GM21737 (cell line): ENCODE measurements around the gene PNPLA3.

Experiments used
- ATAC-seq: cut with Tn5 transposase; IDR thresholded peaks from one replicate; pipeline ENCODE4 v1.9.1; 2021; ENCODE audit warnings: mild to moderate bottlenecking, moderate library complexity; ENCODE audit not compliant: unreplicated experiment

Gene PNPLA3, protein sequence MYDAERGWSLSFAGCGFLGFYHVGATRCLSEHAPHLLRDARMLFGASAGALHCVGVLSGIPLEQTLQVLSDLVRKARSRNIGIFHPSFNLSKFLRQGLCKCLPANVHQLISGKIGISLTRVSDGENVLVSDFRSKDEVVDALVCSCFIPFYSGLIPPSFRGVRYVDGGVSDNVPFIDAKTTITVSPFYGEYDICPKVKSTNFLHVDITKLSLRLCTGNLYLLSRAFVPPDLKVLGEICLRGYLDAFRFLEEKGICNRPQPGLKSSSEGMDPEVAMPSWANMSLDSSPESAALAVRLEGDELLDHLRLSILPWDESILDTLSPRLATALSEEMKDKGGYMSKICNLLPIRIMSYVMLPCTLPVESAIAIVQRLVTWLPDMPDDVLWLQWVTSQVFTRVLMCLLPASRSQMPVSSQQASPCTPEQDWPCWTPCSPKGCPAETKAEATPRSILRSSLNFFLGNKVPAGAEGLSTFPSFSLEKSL

DNA sequence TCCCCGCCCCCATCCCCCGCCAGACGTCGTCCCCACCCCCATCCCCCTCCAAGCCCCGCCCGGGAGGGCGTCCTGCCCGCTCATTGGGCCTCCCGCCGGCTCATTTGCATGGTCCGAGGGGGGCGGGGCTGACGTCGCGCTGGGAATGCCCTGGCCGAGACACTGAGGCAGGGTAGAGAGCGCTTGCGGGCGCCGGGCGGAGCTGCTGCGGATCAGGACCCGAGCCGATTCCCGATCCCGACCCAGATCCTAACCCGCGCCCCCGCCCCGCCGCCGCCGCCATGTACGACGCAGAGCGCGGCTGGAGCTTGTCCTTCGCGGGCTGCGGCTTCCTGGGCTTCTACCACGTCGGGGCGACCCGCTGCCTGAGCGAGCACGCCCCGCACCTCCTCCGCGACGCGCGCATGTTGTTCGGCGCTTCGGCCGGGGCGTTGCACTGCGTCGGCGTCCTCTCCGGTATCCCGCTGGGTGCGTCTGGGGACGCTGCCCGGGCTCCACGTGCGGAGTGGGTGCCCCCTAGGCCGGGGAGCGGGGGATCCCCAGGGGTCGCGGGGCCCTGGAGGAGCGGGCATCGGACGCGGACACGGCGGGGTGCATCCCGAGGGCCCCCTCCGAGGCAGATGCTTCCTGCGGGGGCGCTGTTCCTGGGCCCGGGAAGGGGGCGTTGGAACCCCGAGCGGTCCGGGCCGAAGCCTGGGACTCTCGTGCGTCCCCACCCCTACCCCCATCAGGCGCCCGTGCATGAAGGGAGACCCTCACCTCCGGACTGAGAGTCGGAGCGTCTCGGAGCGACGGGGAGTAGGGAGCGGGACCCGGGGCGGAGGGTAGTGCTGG, at the start of gene PNPLA3:
PNPLA3 (plus strand) TSS at position 175 of the 834 bp plus-strand sequence; CDS start at position 282, 107 bp downstream.
- ATAC-seq = no peak

DNA sequence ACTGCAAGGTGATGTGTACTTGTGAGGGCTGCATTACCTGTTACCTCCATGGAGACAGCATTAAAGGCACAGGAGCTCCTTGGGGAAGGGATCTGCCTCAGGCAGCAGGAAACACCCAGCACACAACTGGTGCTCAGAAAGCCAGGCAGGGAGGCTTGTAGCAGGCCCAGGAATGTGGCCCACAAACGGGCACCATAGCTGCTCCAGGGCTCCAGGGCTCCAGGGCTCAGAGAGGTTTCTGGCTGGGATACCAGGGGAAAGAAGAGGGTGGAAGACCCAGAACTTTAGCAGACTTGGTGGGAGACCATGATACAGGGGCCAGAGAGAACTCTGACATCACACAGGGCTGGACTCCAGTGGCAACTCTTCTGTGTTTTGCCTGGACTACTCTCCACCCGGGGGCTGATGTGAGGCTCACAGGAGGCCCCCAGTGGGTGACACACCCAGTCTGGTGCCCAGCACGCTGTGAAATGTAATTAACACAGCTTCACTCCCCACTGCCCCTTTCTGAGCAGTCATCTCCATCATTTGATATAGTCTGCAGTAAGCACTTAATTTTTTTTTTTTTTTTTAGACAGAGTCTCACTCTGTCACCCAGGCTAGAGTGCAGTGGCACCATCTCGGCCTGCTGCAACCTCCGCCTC, 46.6 kb upstream of the PNPLA3 start:
- no peak for ATAC-seq

DNA sequence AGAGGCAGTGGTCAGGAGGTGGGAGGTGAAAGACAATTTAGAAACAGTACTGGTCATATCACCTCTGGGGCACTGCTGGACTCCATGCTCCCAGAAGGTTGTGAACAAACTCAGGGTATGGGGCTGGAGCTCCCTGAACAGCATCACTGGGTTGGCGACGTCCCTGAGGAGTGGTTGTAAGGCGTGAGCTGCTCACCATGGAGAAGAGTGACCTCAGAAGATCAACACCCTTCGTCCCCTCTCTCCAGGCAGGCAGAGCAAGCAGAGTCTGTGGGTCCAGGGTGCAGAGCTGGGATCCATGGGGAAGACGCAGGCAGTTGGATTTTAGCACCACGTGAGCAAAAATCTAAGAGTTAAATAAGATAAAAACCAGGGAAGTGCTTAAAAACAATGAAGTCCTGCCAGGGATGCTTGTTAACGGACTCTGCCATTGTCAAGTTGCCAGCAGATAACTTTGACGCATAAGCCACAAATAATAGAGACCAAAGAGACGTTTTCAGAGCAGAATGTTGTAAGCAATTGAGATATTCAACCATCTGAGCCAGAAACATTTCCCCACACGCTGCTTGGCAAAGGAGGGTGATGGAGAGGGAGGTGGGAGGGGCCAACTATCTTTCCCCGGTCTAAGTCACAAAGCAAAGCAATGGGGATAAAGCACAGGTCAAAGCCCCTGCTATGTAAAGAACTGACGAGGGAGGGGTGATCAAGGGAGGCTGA, 45.4 kb upstream of the PNPLA3 start:
- no peak for ATAC-seq

- ATAC-seq = no peak
These were observed 44.6 kb upstream of the PNPLA3 start for GRCh38 chr22:43878831-43879550.

DNA sequence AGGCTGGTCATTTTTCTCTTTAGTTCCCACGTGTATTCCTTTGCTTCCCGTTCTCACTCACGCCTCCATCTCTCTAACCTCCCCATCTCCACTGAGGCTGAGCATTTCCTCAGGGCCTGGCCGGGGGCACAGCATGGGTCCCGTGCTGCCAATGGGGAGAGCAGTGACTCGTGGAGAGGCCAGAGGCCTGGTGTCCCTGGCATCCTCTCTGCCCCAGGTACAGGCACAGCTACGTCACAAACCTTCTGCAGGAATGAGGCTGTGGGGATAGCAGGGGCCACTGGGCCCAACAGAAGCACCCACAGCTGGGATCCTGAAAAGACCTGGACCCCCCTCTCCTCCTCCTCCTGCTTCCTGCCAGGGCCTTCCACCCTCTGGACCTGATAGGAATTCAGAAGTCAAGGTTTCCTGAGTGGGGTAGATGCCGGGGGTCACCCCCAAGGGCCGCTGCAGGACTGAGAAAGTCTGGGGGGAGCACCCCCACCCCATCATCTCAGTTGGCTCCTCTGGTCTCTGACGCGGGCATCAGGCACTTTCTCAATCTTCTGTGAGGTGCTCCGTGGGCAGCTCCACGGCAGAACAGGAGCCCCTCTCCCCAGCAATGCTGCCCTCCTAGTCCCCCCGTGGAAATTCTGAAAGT, 43.6 kb upstream of the PNPLA3 start:
- no peak for ATAC-seq

DNA sequence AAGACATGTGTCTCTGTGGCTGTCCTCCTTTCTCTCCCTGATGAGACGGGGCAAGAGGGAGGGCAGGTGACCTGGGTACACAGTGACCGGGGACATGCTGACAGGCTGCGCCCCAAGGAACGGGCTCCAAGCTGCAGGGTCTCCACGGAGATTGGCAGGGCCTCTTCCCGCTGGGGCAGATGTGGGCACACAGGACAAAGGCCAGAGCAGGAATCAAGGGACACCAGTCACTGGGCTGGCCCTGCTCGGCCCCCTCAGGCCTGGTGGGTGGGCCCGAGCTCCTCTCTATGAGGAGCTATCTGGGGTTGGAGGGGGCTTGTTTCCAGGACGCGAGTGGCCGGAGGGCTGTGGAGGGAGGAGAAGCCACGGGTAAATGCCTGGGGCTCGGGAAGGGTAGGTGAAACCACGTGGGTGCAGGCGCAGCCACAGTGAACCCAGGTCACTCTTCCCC, 43.0 kb upstream of the PNPLA3 start:
- ATAC-seq = no peak

DNA sequence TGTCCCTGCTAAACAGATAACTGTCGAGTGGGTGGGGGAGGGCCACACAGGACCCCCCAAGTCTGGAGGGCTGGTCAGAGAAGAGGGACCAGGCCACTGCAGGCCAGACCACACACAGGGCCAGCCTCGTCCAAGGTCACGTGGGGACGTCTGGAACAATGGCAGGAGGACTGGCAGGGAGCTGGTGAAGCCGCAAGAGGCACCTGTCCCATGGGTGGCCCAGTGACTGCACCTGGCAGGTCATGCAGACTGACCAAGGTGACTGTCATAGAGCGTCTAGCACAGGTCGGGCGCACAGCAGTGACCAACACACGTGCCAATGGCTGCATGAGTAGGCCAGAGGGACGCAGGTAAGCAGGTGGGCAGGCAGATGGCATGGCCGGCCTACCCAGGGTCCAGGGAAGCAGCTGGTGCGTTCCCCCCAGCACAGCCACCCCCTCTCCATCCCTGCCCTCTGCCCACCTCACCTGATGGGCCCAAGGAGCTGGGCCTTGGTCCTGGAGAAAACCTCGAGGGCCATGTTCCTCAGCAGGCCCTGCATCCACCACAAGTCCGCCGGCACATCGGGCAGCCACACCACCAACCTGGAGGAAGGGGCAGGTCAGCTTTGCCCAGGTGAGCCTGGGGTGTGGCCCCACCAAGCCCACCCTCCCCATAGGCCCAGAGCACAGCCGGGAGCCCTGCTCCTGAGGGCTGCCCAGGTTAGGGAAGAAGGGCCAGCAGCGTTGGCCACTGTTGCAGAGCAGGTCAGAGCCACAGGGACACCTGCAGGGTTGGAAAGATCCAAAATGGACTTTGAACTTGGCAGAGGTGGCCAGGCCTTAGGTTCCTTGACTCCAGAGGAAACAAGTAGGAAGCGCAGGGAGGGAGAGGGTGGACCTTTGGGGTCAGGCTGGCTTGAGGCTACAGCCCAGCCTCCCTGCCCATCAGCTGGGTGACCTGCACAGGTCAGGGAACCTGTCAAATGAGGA, 42.2 kb upstream of the PNPLA3 start:
- ATAC-seq = no peak

DNA sequence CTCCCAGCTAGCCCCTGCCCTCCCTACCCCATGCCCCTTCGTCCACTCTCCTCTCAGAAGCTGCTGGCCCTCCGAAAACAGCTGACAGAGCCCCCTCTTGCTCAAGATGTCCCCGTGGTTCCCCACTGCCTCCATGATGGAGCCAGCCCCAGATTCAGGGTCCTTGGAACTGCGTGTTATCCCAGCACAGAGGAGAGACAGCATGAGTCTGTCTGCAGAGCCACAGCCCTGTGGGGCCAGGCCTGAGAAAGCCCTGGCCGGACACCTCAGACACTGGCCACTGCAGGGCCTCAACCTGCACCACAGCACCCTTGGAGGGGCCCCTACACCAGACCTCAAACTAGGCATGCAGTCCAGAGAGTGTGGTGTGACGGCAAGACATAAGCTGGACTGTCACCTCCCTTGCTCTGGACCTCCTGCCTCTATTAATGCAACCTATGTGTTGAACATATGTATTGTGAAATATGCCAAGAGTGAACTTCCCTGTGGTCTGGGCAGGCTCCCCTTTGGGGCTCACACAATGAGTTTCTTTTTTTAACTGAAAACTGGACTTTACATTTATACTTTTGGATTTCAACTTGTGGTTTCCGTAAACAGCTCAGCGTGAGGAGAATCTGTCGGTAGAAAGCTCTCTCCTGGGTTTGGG, 41.4 kb upstream of the PNPLA3 start:
- ATAC-seq = no peak

DNA sequence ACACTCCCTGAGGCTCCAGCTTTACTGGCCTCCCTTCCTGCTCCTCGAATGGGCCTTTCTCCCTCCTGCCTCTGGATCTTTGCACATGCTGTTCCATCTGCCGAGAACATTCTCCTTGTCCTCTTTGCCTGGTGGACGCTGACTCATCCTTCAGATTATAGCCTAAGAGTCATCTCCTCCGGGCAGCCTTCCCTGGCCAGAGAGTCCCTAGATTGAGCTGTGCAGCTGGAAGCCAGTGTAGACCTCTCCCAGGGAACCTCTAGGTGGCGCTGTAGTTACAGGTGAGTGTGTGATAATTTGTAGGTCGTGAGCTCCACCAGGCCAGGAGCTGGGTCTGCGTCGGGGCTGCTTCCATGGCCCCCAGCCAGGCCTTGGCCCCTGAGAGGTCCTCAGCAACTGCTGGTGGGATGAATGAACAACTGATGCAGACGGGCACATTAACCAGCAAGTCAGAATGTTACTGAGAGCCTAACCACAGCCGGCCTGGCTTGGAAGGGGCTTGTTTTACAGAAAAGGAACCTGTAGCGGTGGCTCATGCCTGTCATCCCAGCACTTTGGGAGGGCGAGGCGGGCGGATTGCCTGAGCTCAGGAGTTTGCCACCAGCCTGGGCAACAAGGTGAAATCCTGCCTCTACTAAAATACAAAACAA, 40.5 kb upstream of the PNPLA3 start:
- no peak for ATAC-seq

GRCh38 chr22:43883719-43884415, 39.7 kb upstream of the PNPLA3 start:
- no peak for ATAC-seq

DNA sequence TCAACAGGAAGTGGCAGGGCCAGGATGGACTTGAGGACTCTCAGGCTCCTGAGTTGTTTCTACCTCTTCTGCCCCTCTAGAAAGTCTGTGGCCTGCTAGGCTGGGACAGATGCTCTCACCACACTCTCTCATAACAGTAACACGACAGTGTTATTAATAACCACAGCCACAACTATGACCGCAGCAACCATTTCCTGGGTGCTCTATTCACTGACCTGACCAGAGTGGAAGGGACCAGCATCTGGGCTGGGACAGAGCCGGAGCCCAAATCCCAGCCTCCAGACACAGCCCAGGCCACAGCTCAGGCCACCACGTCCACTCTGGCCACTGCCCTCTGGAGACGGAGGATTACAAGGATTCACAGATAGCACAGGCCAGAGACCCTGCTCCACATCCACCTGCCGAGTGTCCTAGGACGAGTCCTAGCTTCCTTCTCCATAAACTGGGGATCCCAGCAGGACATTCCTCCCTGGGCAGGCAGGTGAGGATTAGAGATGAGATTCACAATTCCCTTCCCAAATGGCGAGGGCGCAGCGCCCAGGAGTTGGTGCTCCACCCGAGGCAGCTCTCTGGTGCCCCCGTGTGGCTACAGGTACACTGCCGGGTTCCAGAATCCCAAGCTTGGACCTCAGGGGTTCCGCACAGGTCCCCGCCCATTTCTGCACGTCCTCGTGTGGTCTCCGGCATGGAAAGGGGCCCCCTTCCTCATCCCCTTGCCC, 38.8 kb upstream of the PNPLA3 start:
- no peak for ATAC-seq

DNA sequence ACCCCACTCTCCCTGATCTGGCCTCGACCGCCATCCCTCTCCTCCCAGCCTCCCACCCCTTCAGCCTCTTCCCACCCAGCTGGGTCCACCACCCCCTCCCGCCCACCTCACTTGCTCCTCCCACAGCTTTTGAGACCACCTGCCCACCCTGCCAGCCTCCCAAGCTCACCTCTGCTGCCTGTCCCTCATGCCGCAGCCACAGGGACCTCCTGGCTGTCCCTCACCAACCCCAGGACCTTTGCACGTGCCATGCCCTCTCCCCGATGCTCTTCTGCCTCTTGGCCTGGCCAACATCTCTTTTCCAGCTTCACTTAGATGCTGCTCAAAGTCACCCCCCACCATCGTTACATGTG, 38.3 kb upstream of the PNPLA3 start:
- no peak for ATAC-seq

DNA sequence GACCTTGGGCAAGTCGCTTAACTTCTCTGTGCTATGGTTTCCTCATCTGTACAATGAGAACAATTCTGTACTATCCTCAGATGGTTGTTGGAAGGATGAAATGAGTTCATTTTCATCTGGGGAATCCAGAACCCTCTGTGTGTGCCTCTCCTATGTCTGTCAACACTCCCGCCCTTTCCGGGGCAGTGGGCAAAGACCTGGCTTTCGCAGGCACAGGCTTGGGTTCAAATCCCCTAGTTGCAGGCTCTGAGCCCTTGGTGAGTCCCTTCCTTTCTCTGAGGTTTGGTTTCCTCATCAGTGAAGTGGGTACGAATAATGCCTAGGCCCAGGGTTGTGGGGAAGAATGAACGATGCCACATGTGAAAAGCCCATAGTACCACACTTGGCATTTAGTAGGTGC, 37.8 kb upstream of the PNPLA3 start:
- ATAC-seq = no peak

DNA sequence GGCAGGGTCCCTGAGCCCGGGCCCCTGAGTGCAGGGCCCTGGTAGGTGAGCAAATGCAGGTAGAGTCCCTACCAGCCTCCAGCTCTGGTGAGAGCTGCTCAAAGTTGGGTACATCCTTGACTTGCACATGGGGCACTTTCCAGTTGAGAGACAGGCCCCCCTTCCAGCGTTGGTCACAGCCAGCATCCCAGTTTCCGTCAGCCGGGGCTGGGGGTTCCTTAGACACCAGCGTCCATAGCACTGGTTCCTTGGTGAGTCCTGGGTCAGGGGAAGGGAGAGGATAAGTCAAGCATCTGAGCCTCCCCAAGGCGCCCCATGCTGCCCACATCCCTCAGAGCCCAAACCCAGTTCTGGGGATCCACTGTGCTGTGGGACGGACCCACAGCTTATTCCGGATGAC, 37.4 kb upstream of the PNPLA3 start:
- no peak for ATAC-seq

- no peak for ATAC-seq
These were observed 36.2 kb upstream of the PNPLA3 start for GRCh38 chr22:43887391-43887790.

DNA sequence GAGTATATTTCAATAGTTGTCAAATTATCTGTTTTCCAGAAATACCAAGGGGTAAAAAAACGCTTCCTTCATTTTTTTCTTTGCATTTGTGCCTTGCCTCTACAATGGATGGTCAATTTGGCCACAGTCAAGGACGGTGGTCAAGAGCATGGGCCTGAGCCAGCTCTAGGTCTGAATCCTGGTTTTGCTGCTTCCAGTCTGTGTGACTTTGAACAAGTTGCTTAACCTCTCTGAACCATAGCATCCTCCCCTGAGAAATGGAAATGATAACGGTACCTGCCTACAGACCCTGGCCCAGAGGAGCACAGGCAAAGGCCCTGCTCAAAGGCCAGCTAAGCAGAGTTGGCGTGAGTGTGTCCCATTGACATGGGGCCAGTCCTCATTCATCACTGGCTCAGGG, 34.9 kb upstream of the PNPLA3 start:
- ATAC-seq = no peak
